Adrenal gland (tissue), 5 donors: Measurements from ENCODE around the gene MNAT1.

Experiments used
- CTCF ChIP-seq, 6 experiments: fragments of 450-650 bp in 4 of 6; fragments of 200-600 bp in 2 of 6; sonication (generic) in 1 of 6; IDR thresholded peaks; 1 replicate in 5 of 6; 2 replicates in 1 of 6; pipeline versions ENCODE4 v1.5.1 to v1.8.0; 2016 to 2021; ENCODE audit warnings: antibody characterized with exemption in 6 of 6, mild to moderate bottlenecking in 2 of 6, moderate library complexity in 1 of 6
- POLR2A ChIP-seq, 2 donors: fragments of 450-650 bp; IDR thresholded peaks; one replicate each; pipeline ENCODE4 v1.6.1; 2017; ENCODE audit warnings: antibody characterized with exemption in 2 of 2, mild to moderate bottlenecking in 2 of 2, moderate library complexity in 1 of 2
- donor health status: DM: no; HTN: no; CAD: no.

GRCh38 chr14:60981633-60982455 lies 247.3 kb downstream of the MNAT1 start:
- TF ChIP-seq CTCF (IDR thresholded peaks at IDR 0.05) (no peak), POLR2A (IDR thresholded peaks at IDR 0.05) (no peak)
